ENCODE data around the gene PAK5. TPM values are rescaled to one million over a fixed set of nuclear protein-coding genes. Genes with fewer than 3 reads are reported as not detected.

PAK5 gene
- total RNA-seq, 1 experiment from 2014 or later, result not detected

DNA sequence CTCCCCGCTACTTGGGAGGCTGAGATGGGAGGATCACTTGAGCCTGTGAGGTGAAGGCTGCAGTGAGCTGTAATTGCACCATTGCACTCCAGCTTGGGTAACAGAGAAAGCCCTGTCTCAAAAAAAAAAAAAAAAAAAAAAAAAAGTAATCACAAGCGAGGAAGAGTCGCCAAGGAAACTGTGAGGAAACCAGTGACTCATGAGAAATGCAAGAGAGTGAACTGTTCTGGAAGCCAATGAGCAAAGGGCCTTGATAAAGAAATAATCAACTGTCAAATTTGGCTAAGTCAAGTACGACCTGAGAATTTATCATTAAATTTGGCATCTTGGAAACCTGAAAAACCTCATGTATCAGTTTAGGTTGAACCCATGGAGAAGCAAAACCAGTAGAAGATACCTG, 340.6 kb downstream of the PAK5 start:
- Histone ChIP-seq H2AFZ (ENCODE audit: low read length) (no peak overlapping the region), H3K4me3 (ENCODE audit: low read length) (no peak overlapping the region), H3K4me2 (ENCODE audit: low read depth, low read length, poor library complexity, severe bottlenecking) (no peak overlapping the region), H4K20me1 (ENCODE audit: insufficient read depth, low read depth, low read length) (no peaks in the 10 kb centered on the region), H3K27ac (ENCODE audit: low read length) (no peak overlapping the region), H3K9me3 (ENCODE audit: low read length) (no peaks in the 10 kb centered on the region), H3K27me3 (ENCODE audit: low read length) (no peaks in the 10 kb centered on the region; the same call in 1 of the 2 replicates), H3K4me1 (ENCODE audit: low read length) (no peaks in the 10 kb centered on the region), H3K9ac (ENCODE audit: low read length) (no peak overlapping the region), H3K79me2 (ENCODE audit: low read length) (no peaks in the 10 kb centered on the region), H3K9me2 (replicated peaks; ENCODE audit: insufficient read depth, low read length) (no peaks in the 10 kb centered on the region), H3K36me3 (ENCODE audit: insufficient read depth, low read length) (no peaks in the 10 kb centered on the region)
- no peak for DNase-seq

DNA sequence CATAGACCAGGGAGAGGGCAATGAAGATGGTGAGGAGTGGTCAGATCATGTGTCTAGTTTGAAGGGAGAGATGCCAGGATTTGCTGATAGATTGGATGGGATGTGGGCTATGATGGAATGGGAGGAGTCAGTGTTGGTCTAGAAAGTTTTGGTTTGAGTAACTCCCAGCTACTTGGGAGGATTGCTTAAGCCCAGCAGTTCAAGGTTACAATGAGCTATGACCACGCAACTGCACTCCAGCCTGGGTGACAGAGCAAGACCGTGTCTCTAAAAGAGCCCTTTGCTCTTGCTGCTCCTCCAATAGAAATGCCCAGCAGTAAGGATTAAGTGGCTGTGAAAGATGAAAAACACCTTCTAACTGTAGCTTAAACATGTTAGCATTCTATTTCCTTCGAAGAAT, 342.7 kb downstream of the PAK5 start:
- no peak overlapping the region for H3K9ac ChIP-seq (ENCODE audit: low read length)
- H2AFZ ChIP-seq (ENCODE audit: low read length), result no peak overlapping the region
- H3K4me3 ChIP-seq (ENCODE audit: low read length), result no peak overlapping the region
- no peaks in the 10 kb centered on the region for H3K9me2 ChIP-seq (replicated peaks; ENCODE audit: insufficient read depth, low read length)
- no peaks in the 10 kb centered on the region; the same call in 1 of the 2 replicates for H3K27me3 ChIP-seq (ENCODE audit: low read length)
- H3K9me3 ChIP-seq (ENCODE audit: low read length), result no peaks in the 10 kb centered on the region
- no peaks in the 10 kb centered on the region for H4K20me1 ChIP-seq (ENCODE audit: insufficient read depth, low read depth, low read length)
- H3K4me2 ChIP-seq (ENCODE audit: low read depth, low read length, poor library complexity, severe bottlenecking), result no peak overlapping the region
- H3K79me2 ChIP-seq (ENCODE audit: low read length), result no peaks in the 10 kb centered on the region
- no peaks in the 10 kb centered on the region for H3K36me3 ChIP-seq (ENCODE audit: insufficient read depth, low read length)
- DNase-seq, result no peak
- H3K27ac ChIP-seq (ENCODE audit: low read length), result no peak overlapping the region
- H3K4me1 ChIP-seq (ENCODE audit: low read length), result no peaks in the 10 kb centered on the region

DNA sequence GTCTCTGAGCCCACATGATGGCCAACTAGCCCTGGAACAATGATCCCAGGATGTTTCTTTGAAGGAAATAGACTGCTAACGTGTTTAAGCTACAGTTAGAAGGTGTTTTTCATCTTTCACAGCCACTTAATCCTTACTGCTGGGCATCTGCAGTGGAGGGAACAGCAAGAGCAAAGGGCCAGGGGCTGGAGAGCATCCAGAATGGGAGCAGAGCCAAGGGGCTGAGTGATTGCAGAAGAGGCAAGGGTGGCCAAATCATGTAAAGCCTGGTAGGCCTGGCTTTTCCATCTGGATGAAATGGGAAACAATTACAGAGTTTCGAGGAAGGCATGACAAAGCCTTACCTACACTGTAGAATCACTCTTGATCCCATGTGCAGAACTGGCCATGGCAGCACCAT, 343.2 kb downstream of the PAK5 start:
- no peaks in the 10 kb centered on the region for H3K9me2 ChIP-seq (replicated peaks; ENCODE audit: insufficient read depth, low read length)
- H4K20me1 ChIP-seq (ENCODE audit: insufficient read depth, low read depth, low read length), result no peaks in the 10 kb centered on the region
- no peak overlapping the region for H3K4me3 ChIP-seq (ENCODE audit: low read length)
- DNase-seq, result no peak
- H3K4me2 ChIP-seq (ENCODE audit: low read depth, low read length, poor library complexity, severe bottlenecking), result no peak overlapping the region
- no peaks in the 10 kb centered on the region for H3K4me1 ChIP-seq (ENCODE audit: low read length)
- no peaks in the 10 kb centered on the region; the same call in 1 of the 2 replicates for H3K27me3 ChIP-seq (ENCODE audit: low read length)
- H3K9me3 ChIP-seq (ENCODE audit: low read length), result no peaks in the 10 kb centered on the region
- no peak overlapping the region for H2AFZ ChIP-seq (ENCODE audit: low read length)
- no peaks in the 10 kb centered on the region for H3K36me3 ChIP-seq (ENCODE audit: insufficient read depth, low read length)
- no peaks in the 10 kb centered on the region for H3K79me2 ChIP-seq (ENCODE audit: low read length)
- no peak overlapping the region for H3K9ac ChIP-seq (ENCODE audit: low read length)
- no peak overlapping the region for H3K27ac ChIP-seq (ENCODE audit: low read length)

DNA sequence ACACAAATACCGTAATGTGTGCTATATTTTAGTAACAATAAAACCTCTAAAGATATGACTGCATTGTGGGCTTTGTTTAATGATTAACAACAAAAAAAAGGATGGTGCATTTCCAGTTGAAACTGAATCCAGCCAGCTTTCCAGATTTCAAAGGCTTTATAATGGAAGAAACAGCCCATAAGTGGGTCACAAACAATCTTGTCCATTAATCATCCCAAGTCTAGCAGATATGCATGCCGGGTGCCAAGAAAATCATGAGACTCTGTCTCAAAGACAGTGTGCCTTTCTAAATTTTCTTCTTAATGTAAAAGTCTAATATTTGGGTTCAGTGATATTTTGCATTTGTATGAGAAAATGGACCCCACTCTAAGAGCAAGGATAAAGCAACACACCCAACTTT, 345.1 kb downstream of the PAK5 start:
- Histone ChIP-seq H3K27ac (ENCODE audit: low read length) (no peak overlapping the region), H3K36me3 (ENCODE audit: insufficient read depth, low read length) (no peaks in the 10 kb centered on the region), H3K9me2 (replicated peaks; ENCODE audit: insufficient read depth, low read length) (no peaks in the 10 kb centered on the region), H3K9me3 (ENCODE audit: low read length) (no peaks in the 10 kb centered on the region), H3K27me3 (ENCODE audit: low read length) (no peaks in the 10 kb centered on the region; the same call in 1 of the 2 replicates), H4K20me1 (ENCODE audit: insufficient read depth, low read depth, low read length) (no peaks in the 10 kb centered on the region), H2AFZ (ENCODE audit: low read length) (no peak overlapping the region), H3K79me2 (ENCODE audit: low read length) (no peaks in the 10 kb centered on the region), H3K4me1 (ENCODE audit: low read length) (no peaks in the 10 kb centered on the region), H3K4me2 (ENCODE audit: low read depth, low read length, poor library complexity, severe bottlenecking) (no peak overlapping the region), H3K9ac (ENCODE audit: low read length) (no peak overlapping the region), H3K4me3 (ENCODE audit: low read length) (no peak overlapping the region)
- no peak for DNase-seq

DNA sequence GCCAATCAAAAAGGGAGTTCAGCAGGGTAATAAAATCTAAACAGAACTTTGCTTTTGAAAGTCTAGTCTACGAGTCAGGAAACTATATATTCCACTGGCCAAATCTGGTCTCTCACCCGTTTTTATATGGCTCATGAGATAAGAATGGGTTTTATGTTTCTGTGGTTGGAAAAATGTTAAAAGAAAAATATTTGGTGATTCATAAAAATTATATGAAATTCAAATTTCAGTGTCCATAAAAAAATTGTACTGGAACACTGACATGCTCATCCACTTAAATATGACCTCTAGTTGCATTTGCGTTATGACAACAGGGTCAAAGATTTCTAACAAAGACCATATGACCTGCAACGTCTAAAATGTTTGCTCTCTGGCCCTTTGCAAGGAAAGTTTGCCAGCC, 346.8 kb downstream of the PAK5 start:
- no peaks in the 10 kb centered on the region; the same call in 1 of the 2 replicates for H3K27me3 ChIP-seq (ENCODE audit: low read length)
- no peak overlapping the region for H3K9ac ChIP-seq (ENCODE audit: low read length)
- no peaks in the 10 kb centered on the region for H3K4me1 ChIP-seq (ENCODE audit: low read length)
- H3K4me3 ChIP-seq (ENCODE audit: low read length), result no peak overlapping the region
- no peaks in the 10 kb centered on the region for H3K79me2 ChIP-seq (ENCODE audit: low read length)
- no peaks in the 10 kb centered on the region for H4K20me1 ChIP-seq (ENCODE audit: insufficient read depth, low read depth, low read length)
- H3K36me3 ChIP-seq (ENCODE audit: insufficient read depth, low read length), result no peaks in the 10 kb centered on the region
- no peak overlapping the region for H3K27ac ChIP-seq (ENCODE audit: low read length)
- H3K9me3 ChIP-seq (ENCODE audit: low read length), result no peaks in the 10 kb centered on the region
- no peak for DNase-seq
- H2AFZ ChIP-seq (ENCODE audit: low read length), result no peak overlapping the region
- no peak overlapping the region for H3K4me2 ChIP-seq (ENCODE audit: low read depth, low read length, poor library complexity, severe bottlenecking)
- H3K9me2 ChIP-seq (replicated peaks; ENCODE audit: insufficient read depth, low read length), result no peaks in the 10 kb centered on the region

DNA sequence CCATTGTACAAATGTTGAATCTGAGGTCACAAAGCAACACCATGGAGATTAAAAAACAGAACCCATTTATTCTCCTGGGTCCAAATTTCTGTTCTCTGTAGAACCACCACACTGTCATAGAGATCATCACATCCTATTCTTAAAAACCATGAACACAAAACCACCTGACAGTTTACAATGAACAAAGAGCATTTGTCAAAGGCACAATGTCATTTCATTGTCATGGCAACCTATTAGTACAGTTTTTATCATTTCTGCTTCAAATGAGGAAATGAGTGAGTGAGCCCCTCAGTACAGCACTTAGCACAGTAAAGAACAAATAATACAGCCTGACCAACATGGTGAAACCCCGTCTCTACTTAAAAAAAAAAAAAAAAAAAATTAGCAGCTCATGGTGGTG, 347.6 kb downstream of the PAK5 start:
- Histone ChIP-seq H3K4me1 (ENCODE audit: low read length) (no peaks in the 10 kb centered on the region), H3K79me2 (ENCODE audit: low read length) (no peaks in the 10 kb centered on the region)

DNA sequence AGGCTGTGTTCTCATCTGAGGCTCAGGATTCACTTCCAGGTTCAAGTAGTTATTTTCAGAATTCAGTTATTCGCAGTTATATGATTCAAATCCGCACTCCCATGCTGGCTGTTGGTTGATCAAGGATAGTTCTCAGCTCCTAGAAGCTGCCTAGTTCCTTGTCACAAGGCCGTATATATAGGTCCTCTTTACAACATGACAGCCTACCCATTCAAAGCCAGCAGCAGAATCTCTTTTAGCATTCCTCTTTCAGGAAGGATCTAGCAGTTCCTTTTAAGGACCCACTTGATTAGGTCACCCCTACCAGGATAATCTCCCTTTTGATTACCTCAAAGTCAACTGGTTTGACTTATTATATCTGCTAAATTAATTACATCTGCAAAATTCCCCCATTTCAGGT, 348.2 kb downstream of the PAK5 start:
- H3K36me3 ChIP-seq (ENCODE audit: insufficient read depth, low read length), result no peaks in the 10 kb centered on the region
- H3K4me2 ChIP-seq (ENCODE audit: low read depth, low read length, poor library complexity, severe bottlenecking), result no peak overlapping the region
- no peak overlapping the region for H3K9ac ChIP-seq (ENCODE audit: low read length)
- no peak overlapping the region for H3K27ac ChIP-seq (ENCODE audit: low read length)
- H3K4me1 ChIP-seq (ENCODE audit: low read length), result no peaks in the 10 kb centered on the region
- DNase-seq, result no peak
- H3K27me3 ChIP-seq (ENCODE audit: low read length), result no peaks in the 10 kb centered on the region; the same call in 1 of the 2 replicates
- no peak overlapping the region for H2AFZ ChIP-seq (ENCODE audit: low read length)
- no peaks in the 10 kb centered on the region for H4K20me1 ChIP-seq (ENCODE audit: insufficient read depth, low read depth, low read length)
- no peaks in the 10 kb centered on the region for H3K9me2 ChIP-seq (replicated peaks; ENCODE audit: insufficient read depth, low read length)
- H3K4me3 ChIP-seq (ENCODE audit: low read length), result no peak overlapping the region
- H3K79me2 ChIP-seq (ENCODE audit: low read length), result no peaks in the 10 kb centered on the region
- no peaks in the 10 kb centered on the region for H3K9me3 ChIP-seq (ENCODE audit: low read length)

More for the DNA sequence above, 347.6 kb downstream of the PAK5 start:
- Histone ChIP-seq H3K27ac (ENCODE audit: low read length) (no peak overlapping the region), H2AFZ (ENCODE audit: low read length) (no peak overlapping the region), H3K4me2 (ENCODE audit: low read depth, low read length, poor library complexity, severe bottlenecking) (no peak overlapping the region), H3K9me2 (replicated peaks; ENCODE audit: insufficient read depth, low read length) (no peaks in the 10 kb centered on the region), H3K4me3 (ENCODE audit: low read length) (no peak overlapping the region), H4K20me1 (ENCODE audit: insufficient read depth, low read depth, low read length) (no peaks in the 10 kb centered on the region), H3K27me3 (ENCODE audit: low read length) (no peaks in the 10 kb centered on the region; the same call in 1 of the 2 replicates), H3K9me3 (ENCODE audit: low read length) (no peaks in the 10 kb centered on the region), H3K9ac (ENCODE audit: low read length) (no peak overlapping the region), H3K36me3 (ENCODE audit: insufficient read depth, low read length) (no peaks in the 10 kb centered on the region)
- DNase-seq, result no peak

DNA sequence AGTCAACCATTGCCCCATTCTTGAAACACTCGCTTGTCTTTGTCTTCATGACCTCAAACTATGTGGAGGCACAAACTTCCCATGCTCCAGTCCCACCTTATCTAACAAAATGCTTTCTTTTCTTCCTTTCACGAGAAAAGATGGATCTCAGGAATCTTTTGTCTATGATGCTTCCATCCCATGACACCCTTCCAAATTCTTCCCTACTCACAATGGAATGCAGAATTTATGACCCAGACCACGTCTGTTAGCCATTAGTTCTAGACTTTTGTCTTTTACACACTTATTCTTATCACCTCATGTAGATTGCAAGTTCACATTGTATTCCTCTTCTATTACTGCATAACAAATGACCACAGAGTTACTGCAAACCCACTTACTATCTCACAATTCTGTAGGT, 348.7 kb downstream of the PAK5 start:
- no peak overlapping the region for H3K4me3 ChIP-seq (ENCODE audit: low read length)
- H3K4me2 ChIP-seq (ENCODE audit: low read depth, low read length, poor library complexity, severe bottlenecking), result no peak overlapping the region
- H3K4me1 ChIP-seq (ENCODE audit: low read length), result no peaks in the 10 kb centered on the region
- H2AFZ ChIP-seq (ENCODE audit: low read length), result no peak overlapping the region
- H3K36me3 ChIP-seq (ENCODE audit: insufficient read depth, low read length), result no peaks in the 10 kb centered on the region
- H3K79me2 ChIP-seq (ENCODE audit: low read length), result no peaks in the 10 kb centered on the region
- no peak for DNase-seq
- H3K9me3 ChIP-seq (ENCODE audit: low read length), result no peaks in the 10 kb centered on the region
- no peak overlapping the region for H3K9ac ChIP-seq (ENCODE audit: low read length)
- H3K9me2 ChIP-seq (replicated peaks; ENCODE audit: insufficient read depth, low read length), result no peaks in the 10 kb centered on the region
- H3K27me3 ChIP-seq (ENCODE audit: low read length), result no peaks in the 10 kb centered on the region; the same call in 1 of the 2 replicates
- no peaks in the 10 kb centered on the region for H4K20me1 ChIP-seq (ENCODE audit: insufficient read depth, low read depth, low read length)
- no peak overlapping the region for H3K27ac ChIP-seq (ENCODE audit: low read length)

DNA sequence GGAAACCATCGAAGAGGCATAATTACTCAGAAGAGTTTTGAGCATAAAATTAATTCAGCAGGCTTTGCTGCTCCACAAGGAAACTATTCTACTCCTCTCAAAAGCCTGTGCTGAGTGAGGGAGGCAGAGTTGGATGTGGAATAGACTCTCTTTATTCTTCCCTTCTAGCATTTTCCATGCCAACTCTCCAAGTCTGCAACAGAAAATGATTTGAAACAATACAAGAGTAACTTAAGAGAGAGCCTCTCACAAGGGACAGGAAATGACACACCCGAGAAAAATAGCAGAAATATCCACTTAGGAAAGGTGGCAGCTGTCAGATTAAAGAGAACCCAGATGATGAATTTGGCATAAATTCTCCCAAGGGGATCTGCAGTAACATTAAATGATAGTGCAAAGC, 350.8 kb downstream of the PAK5 start:
- no peaks in the 10 kb centered on the region for H3K36me3 ChIP-seq (ENCODE audit: insufficient read depth, low read length)
- no peaks in the 10 kb centered on the region for H3K9me2 ChIP-seq (replicated peaks; ENCODE audit: insufficient read depth, low read length)
- H3K4me2 ChIP-seq (ENCODE audit: low read depth, low read length, poor library complexity, severe bottlenecking), result no peak overlapping the region
- H4K20me1 ChIP-seq (ENCODE audit: insufficient read depth, low read depth, low read length), result no peaks in the 10 kb centered on the region
- no peak overlapping the region for H3K27ac ChIP-seq (ENCODE audit: low read length)
- H3K4me1 ChIP-seq (ENCODE audit: low read length), result no peaks in the 10 kb centered on the region
- H3K4me3 ChIP-seq (ENCODE audit: low read length), result no peak overlapping the region
- H3K79me2 ChIP-seq (ENCODE audit: low read length), result no peaks in the 10 kb centered on the region
- H3K27me3 ChIP-seq (ENCODE audit: low read length), result no peaks in the 10 kb centered on the region
- no peak for DNase-seq
- H3K9ac ChIP-seq (ENCODE audit: low read length), result no peak overlapping the region
- H3K9me3 ChIP-seq (ENCODE audit: low read length), result no peaks in the 10 kb centered on the region
- H2AFZ ChIP-seq (ENCODE audit: low read length), result no peak overlapping the region
